GM18520 (cell line): ENCODE measurements around the gene LSR.
A peak's percentile ranks its signal among the peaks of the same experiment; 100 is the strongest.

Source experiments
- ATAC-seq: cut with Tn5 transposase; IDR thresholded peaks from one replicate; pipeline ENCODE4 v1.9.1; 2021; ENCODE audit not compliant: unreplicated experiment

The LSR gene

GRCh38 chr19:35266520-35267352 lies 17.9 kb downstream of the LSR start:
- no peak for ATAC-seq

- no peak for ATAC-seq
Observed at GRCh38 chr19:35267353-35267817, 18.6 kb downstream of the LSR start.

- ATAC-seq, result peak; percentile 29
Observed at GRCh38 chr19:35267818-35268535, 19.2 kb downstream of the LSR start.

- ATAC-seq, result peak; percentile 17
Observed at GRCh38 chr19:35268536-35269437, 20.0 kb downstream of the LSR start, which contains the start of gene USF2. Gene USF2 (plus strand): TSS chr19:35268962. CDS start chr19:35269102, 140 bp downstream.

- ATAC-seq, result peak; percentile 65
Observed at GRCh38 chr19:35269438-35270117, 20.8 kb downstream of the LSR start.

- ATAC-seq, result no peak
Observed at GRCh38 chr19:35270381-35270811, 21.6 kb downstream of the LSR start.

GRCh38 chr19:35271546-35271945 lies 22.7 kb downstream of the LSR start:
- ATAC-seq, result no peak

- ATAC-seq, result no peak
Observed at GRCh38 chr19:35272122-35272719, 23.4 kb downstream of the LSR start.

GRCh38 chr19:35272954-35273649 lies 24.3 kb downstream of the LSR start:
- no peak for ATAC-seq

GRCh38 chr19:35273686-35274259 lies 25.0 kb downstream of the LSR start:
- no peak for ATAC-seq

GRCh38 chr19:35274323-35274722 lies 25.5 kb downstream of the LSR start:
- ATAC-seq, result no peak

GRCh38 chr19:35276706-35277281 lies 28.0 kb downstream of the LSR start:
- ATAC-seq, result no peak

- ATAC-seq, result no peak
Observed at GRCh38 chr19:35278578-35279284, 29.9 kb downstream of the LSR start.

GRCh38 chr19:35279374-35279773 lies 30.6 kb downstream of the LSR start:
- no peak for ATAC-seq

- no peak for ATAC-seq
Observed at GRCh38 chr19:35279985-35280821, 31.4 kb downstream of the LSR start.

- ATAC-seq, result no peak
Observed at GRCh38 chr19:35281303-35281702, 32.5 kb downstream of the LSR start.
